Activated T-helper 1 cell treated with anti-CD3 and anti-CD28 coated beads, Interleukin-12 subunit alpha, Interleukin-12 subunit beta, Interleukin-2, Interleukin-4 antibody, amounts not matched to agents 30 ng/mL and 10 ng/mL and 1 ng/mL, durations not matched to agents 14 hours and 24 hours and 36 hours (primary cell): ENCODE data around the gene SPG7. TPM values are rescaled to one million over a fixed set of nuclear protein-coding genes. Genes with fewer than 3 reads are reported as not detected.

ENCODE experiments used
- DNase-seq: peaks from one replicate; pipeline ENCODE4 v3.0.0; 2021; ENCODE audit warnings: low spot score
- H3K27ac Mint-ChIP-seq: one replicate; pipeline ENCODE4 v1.8.0; 2021; ENCODE audit warnings: mild to moderate bottlenecking, mixed read lengths
- H3K27me3 Mint-ChIP-seq: one replicate; pipeline ENCODE4 v1.8.0; 2022; ENCODE audit warnings: mild to moderate bottlenecking, moderate library complexity, mixed read lengths; ENCODE audit not compliant: insufficient read depth
- H3K36me3 Mint-ChIP-seq: one replicate; pipeline ENCODE4 v1.8.0; 2021; ENCODE audit warnings: low read depth, mixed read lengths
- H3K4me1 Mint-ChIP-seq: one replicate; pipeline ENCODE4 v1.8.0; 2021; ENCODE audit warnings: low read depth, mixed read lengths
- H3K4me3 Mint-ChIP-seq: one replicate; pipeline ENCODE4 v1.8.0; 2021; ENCODE audit warnings: mild to moderate bottlenecking, moderate library complexity, mixed read lengths
- H3K9me3 Mint-ChIP-seq: one replicate; pipeline ENCODE4 v1.8.0; 2021; ENCODE audit warnings: mixed read lengths
- intact Hi-C: fragments of 100-400 bp; cut with micrococcal nuclease; formaldehyde crosslinking; loops from one replicate; pipeline ENCODE4 v1.15.1; 2024
- total RNA-seq: library from RNA; stranded (reverse); gene quantifications from 2 replicates; pipeline ENCODE4 v1.2.3, GENCODE V29; 2022

The SPG7 gene
- total RNA-seq, 1 donor from 2014 or later = 106 TPM

DNA sequence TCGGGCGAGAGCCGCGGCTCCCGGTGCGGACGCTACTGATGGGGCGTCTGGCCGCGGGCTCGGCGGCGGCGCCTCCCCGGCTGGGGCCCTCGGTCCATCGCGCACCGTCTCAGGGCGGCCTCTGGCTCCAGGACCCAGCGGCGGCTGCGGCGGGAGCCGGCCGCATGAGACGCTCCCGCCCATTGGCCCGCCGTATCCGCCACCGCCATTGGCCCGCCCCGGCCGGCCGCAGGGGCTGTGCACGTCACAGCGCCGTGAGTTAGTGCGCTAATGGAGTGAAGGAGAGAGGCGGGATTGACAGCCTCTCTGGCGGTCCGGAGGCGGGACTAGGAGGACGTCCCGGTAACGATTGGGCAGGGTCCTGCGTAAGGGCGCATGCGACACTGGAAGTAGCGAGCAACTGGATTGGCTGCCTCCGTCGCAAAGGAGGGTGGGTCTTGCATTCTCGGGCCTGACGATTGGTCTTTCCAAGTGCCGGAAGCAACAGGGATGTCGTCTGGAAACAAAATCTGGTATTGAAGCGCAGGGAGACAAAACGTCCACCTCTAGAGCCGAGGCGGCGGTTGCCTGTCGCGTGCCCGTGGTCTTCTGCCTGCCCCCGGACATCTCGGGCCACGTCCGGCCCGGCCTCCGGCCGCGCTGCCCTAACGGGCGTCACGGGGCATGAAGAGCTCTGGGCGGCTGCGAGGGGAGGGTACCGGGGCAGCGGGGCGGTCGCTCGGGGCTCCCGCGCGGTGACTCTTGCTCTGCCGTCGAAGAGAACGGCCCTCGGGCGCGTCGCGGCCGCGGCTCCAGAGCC is 17.6 kb upstream of the SPG7 start, which contains the start of gene ANKRD11:
Gene ANKRD11 (minus strand): TSS at position 123 of the 799 bp plus-strand sequence. CDS start 173,542 bp downstream, outside the sequence.
- peaks cover 16% of the 10 kb centered on the region for H3K36me3 Mint-ChIP-seq
- peak; percentile 99 for DNase-seq
- intact Hi-C loops = loop anchor here (1.0 to 5.0 kb wide), 6 partner anchors 15 to 708 kb away; partner anchors contain the start of genes GALNS, RPL13 and TRAPPC2L
- no peaks in the 10 kb centered on the region for H3K27me3 Mint-ChIP-seq
- no peaks in the 10 kb centered on the region for H3K9me3 Mint-ChIP-seq
- H3K27ac Mint-ChIP-seq = peak within 1 kb of the TSS; percentile 99
- H3K4me3 Mint-ChIP-seq = peak within 1 kb of the TSS; percentile 96
- peaks cover 52% of the 10 kb centered on the region for H3K4me1 Mint-ChIP-seq

DNA sequence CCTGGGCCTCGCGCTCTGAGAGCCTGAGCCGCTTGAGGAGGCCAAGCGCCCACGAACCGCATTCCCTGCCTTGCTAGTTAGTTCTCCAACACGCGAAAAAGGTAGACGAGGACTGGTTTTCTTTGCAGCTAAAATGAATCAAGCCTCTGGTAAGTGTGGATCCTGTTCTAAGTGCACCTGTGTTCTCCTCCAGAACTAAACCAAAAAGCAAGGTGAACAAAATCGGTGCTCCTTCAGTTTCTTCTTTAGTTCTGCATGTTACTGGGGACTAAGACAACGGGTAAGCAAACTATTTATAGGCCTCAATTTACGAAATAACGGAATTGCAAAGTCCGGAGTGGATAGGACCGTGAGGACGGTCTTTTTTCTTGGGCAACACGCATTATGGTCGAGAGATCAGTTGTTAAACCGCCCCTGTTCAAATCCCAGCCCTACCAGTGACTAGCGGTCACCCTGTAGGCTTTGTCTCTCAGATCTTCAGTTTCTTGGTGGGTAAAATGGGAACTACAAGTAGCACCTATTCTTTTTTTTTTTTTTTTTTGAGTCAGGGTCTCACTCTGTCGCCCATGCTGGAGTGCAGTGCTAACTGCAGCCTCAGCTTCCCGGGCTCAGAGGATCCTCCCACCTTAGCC is 16.8 kb upstream of the SPG7 start:
- H3K4me1 Mint-ChIP-seq = peaks cover 45% of the 10 kb centered on the region
- no peaks in the 10 kb centered on the region for H3K9me3 Mint-ChIP-seq
- peak overlapping the region; percentile 95 for H3K4me3 Mint-ChIP-seq
- no peaks in the 10 kb centered on the region for H3K27me3 Mint-ChIP-seq
- no peak for DNase-seq
- H3K36me3 Mint-ChIP-seq = peaks cover 16% of the 10 kb centered on the region
- intact Hi-C loops = loop anchor here (2.0 to 5.0 kb wide), 2 partner anchors 635 to 709 kb away; partner anchors contain the start of genes GALNS and TRAPPC2L
- peak overlapping the region; percentile 99 for H3K27ac Mint-ChIP-seq

DNA sequence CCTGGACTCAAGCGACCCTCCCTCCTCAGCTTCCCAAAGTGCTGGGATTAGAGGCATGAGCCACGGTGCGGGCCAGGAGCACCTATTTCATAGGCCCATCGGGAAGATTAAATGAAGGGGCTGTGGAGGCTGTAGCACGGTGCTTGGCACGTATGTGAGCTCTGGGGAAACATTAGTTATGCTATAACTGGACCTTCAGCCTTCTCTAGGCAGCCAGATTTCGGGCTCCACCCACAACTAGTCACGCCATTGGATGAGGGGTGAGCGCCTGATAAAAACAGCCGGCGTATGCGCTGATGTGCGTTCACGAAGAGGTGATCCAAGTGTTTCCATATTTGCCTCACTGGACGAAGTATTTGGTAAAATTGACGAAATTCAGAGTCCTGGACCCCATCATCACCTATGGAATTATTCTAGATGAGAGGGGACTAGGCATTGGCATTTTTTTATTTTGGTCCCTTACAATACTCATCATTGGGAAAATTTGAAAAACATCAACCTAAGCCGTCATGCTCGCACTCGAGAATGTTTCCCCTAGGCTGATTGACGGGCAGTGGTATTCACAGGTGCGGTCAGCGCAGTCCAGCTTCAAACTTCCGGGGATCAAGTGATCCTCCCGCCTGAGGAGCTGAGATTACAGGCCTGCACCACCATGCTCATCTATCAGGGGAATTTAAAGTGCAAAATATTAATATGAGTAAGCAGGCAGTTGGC is 16.1 kb upstream of the SPG7 start:
- H3K9me3 Mint-ChIP-seq = no peaks in the 10 kb centered on the region
- H3K27ac Mint-ChIP-seq = peak overlapping the region; percentile 99
- intact Hi-C loops = loop anchor here (2.0 to 5.0 kb wide), 2 partner anchors 635 to 710 kb away; partner anchors contain the start of genes GALNS and TRAPPC2L
- peaks cover 14% of the 10 kb centered on the region for H3K36me3 Mint-ChIP-seq
- H3K4me3 Mint-ChIP-seq = peak overlapping the region; percentile 95
- peaks cover 37% of the 10 kb centered on the region for H3K4me1 Mint-ChIP-seq
- no peak for DNase-seq
- H3K27me3 Mint-ChIP-seq = no peaks in the 10 kb centered on the region

DNA sequence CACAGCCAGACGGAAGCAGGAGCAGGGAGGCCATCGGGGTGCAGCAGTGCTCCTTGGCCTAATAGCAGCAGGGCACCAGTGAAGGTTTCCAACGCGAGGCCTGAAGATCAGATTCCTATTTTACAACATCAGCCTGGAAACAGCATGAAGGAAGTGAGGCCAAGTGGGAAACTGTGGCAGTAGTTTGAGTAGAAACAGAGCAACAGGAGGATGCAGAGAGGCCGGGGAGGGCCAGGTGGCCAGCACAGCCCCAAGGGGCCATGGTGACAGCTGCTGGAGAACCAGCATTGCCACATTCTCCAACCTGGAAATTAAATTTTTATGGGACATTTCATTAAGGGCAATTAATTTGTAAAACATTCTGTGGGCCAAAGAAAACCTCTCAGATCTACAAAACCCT is 14.4 kb upstream of the SPG7 start:
- H3K27ac Mint-ChIP-seq = no peak overlapping the region
- H3K36me3 Mint-ChIP-seq = peaks cover 9% of the 10 kb centered on the region
- no peak overlapping the region for H3K4me3 Mint-ChIP-seq
- H3K9me3 Mint-ChIP-seq = no peaks in the 10 kb centered on the region
- no peaks in the 10 kb centered on the region for H3K27me3 Mint-ChIP-seq
- H3K4me1 Mint-ChIP-seq = peaks cover 23% of the 10 kb centered on the region
- DNase-seq = no peak
- intact Hi-C loops = loop anchor here (5.0 kb wide), 1 partner anchor 711 kb away; no protein-coding TSS in a partner anchor

DNA sequence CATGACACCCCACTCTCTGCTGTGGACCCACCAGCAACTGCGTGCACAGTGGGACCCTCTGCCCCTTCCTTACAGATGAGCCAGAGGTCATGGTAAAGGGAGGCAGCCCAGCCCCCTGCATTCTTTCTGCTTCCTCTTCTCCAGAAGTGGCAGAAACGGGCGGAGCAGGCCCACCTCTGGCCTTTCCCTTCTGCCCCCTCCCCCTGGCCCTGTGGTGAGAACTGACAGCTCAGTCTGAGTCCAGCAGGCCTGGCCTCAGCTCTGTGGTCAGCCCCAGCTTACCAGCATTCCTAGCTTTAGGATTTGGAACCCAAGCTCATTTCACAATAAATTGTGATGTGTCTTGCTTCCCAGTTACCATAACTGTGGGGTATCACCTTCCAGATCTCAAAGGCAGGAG is 13.1 kb upstream of the SPG7 start:
- Mint-ChIP-seq H3K36me3 (peaks cover 5% of the 10 kb centered on the region), H3K9me3 (no peaks in the 10 kb centered on the region), H3K4me3 (no peak overlapping the region), H3K27me3 (no peaks in the 10 kb centered on the region), H3K4me1 (peaks cover 18% of the 10 kb centered on the region), H3K27ac (no peak overlapping the region)
- DNase-seq = no peak
- intact Hi-C loops = no loop called here

DNA sequence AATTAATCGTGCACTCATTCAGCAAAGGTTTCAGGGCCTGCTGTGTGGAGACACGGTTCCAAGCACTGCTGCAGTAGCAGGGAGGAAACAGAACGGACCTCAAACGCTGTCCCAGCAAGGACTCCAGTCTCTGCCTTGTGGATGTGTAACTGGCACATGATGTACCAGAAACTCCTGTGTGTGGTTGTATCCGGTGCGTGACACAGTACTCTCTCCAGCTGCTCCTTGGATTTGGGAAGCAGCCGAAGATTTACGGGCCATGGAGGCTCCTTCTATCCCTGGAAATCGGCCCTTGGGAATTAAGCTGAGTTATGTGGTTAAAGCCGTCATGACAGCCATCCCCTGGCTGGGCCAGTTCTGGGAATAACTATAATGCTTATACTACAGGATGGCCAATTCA is 9.4 kb upstream of the SPG7 start:
- Mint-ChIP-seq H3K4me1 (no peaks in the 10 kb centered on the region), H3K36me3 (no peaks in the 10 kb centered on the region), H3K27ac (no peak overlapping the region), H3K9me3 (no peaks in the 10 kb centered on the region), H3K27me3 (no peaks in the 10 kb centered on the region), H3K4me3 (no peak overlapping the region)
- intact Hi-C loops = no loop called here
- no peak for DNase-seq

DNA sequence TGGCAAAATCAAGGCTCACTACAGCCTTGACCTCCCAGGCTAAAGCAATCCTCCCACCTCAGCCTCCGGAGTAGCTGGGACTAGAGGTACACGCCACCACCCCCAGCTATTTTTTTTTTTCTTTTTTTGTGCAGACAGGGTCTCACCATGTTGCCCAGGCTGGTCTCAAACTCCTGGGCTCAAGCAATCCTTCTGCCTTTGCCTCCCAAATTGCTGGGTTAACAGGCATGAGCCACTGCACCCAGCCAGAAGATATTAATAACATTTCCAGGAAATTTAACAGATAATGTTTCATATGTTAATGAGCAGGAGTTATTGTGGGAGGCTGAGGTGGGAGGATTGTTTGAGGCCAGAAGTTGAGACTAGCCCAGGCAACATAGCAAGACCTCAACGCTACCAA is 8.4 kb upstream of the SPG7 start:
- Mint-ChIP-seq H3K27me3 (no peaks in the 10 kb centered on the region), H3K36me3 (no peaks in the 10 kb centered on the region), H3K4me3 (no peak overlapping the region), H3K9me3 (no peaks in the 10 kb centered on the region), H3K27ac (no peak overlapping the region), H3K4me1 (peaks cover under 1% of the 10 kb centered on the region)
- DNase-seq = no peak
- intact Hi-C loops = loop anchor here (10.0 kb wide), 1 partner anchor 375 kb away; the partner anchor contains the start of gene TCF25

DNA sequence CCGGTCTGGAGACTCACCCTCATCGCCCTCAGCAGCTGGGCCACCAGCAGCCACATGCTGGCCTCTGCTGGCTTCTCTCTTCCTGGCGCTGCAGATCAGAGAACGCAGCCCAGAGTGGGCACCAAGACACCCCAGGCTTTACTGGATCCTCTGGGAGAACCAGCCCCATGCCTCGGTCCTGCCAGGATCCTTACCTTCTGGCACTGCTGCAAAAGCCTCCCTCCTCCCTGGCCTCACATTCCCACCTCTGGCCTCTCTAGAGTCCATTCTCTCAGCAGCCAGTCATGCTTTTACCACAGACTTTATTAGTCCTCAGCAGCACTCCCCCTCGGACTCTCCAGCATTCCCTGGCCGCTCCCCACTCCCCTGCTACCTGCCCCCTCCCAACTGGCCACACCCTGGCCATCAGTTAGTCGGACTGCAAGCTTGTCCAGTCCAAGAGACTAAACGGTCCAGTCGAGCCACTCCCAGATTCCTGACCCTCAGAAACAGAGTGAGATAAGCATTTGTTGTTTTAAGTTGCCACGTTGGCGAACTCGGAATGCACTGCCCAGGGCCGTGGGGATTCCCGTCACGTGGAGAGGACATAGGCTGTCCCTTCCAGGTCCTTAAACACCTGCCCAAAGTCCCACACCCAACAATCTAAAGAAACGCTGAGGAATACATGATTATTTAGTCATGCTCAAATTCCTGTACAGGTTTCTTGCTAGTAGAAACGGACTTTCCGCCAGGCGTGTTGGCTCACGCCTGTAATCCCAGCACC is 5.9 kb upstream of the SPG7 start:
- intact Hi-C loops = loop anchor here (10.0 kb wide), 1 partner anchor 373 kb away; the partner anchor contains the start of gene TCF25
- H3K4me3 Mint-ChIP-seq = no peak overlapping the region
- DNase-seq = no peak
- no peaks in the 10 kb centered on the region for H3K36me3 Mint-ChIP-seq
- H3K9me3 Mint-ChIP-seq = no peaks in the 10 kb centered on the region
- H3K4me1 Mint-ChIP-seq = peaks cover 21% of the 10 kb centered on the region
- no peak overlapping the region for H3K27ac Mint-ChIP-seq
- no peaks in the 10 kb centered on the region for H3K27me3 Mint-ChIP-seq

DNA sequence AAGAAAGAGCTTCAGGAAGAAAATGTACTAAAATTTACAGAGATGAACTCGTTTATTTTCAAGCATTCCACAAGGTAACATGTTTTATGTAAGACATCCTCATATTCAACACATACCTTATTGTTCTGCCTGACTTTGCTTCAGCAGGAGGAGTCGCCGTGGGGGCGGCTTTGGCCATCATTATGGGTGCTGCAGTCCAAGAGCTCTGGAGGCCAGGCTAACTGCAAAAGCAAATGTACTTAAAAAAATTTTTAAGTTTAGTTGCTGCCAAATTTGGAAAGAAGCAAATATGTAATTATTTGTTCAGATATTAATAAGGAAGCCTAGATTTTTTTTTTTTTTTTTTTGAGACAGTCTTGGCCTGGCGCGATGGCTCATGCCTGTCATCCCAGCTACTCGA is 4.1 kb upstream of the SPG7 start:
- intact Hi-C loops = loop anchor here (10.0 kb wide), 1 partner anchor 371 kb away; the partner anchor contains the start of gene TCF25
- Mint-ChIP-seq H3K27ac (peak overlapping the region; percentile 58), H3K4me3 (no peak overlapping the region), H3K27me3 (no peaks in the 10 kb centered on the region), H3K36me3 (no peaks in the 10 kb centered on the region), H3K4me1 (peaks cover 22% of the 10 kb centered on the region), H3K9me3 (no peaks in the 10 kb centered on the region)
- DNase-seq = no peak

DNA sequence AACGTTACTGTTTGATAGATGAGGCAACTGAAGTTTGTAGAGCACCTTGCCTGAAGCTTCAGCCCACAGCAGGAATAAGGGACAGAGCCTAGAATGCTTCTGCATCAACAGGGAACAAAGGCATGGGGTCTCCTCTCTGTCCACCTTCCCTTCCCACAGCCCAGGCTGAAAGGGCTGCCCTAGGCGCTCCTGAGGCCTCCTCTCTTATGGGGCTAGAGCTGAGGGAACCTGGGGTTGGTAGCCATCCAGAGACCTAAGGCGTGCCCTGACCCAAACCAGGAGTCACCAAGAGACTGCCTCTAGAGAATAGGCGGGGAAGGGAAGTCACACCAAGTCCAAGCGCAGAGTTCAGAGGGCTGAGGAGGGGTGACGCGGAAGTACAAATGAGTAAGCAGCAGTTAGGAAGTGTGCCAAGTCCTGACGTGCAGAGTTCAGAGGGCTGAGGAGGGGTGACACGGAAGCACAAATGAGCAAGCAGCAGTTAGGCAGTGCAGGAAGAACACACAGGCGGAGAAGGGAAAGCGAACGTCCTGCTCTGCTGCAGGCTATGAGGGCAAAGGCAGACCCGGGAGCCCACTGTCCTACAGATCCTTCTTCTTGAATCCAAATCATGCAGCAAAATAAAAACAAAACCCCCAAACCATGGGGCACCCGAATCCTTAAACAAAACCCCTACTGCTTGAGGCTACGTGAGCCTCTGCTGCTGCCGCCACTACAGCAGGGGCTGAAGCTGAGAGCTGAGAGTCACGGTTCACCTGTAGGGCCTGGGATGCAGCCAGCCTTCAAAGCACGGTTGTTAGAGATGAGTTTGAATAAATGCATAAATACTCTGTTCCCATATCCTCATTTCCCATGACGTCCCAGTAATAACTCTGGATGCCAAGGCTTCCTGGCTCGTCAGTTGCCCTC is 2.7 kb upstream of the SPG7 start:
- peak; percentile 80 for DNase-seq
- H3K4me3 Mint-ChIP-seq = peak overlapping the region; percentile 81
- intact Hi-C loops = loop anchor here (1.0 to 10.0 kb wide), 6 partner anchors 15 to 369 kb away; partner anchors contain the start of genes ANKRD11 and TCF25
- H3K36me3 Mint-ChIP-seq = no peaks in the 10 kb centered on the region
- no peaks in the 10 kb centered on the region for H3K9me3 Mint-ChIP-seq
- peak overlapping the region; percentile 94 for H3K27ac Mint-ChIP-seq
- no peaks in the 10 kb centered on the region for H3K27me3 Mint-ChIP-seq
- peaks cover 22% of the 10 kb centered on the region for H3K4me1 Mint-ChIP-seq

DNA sequence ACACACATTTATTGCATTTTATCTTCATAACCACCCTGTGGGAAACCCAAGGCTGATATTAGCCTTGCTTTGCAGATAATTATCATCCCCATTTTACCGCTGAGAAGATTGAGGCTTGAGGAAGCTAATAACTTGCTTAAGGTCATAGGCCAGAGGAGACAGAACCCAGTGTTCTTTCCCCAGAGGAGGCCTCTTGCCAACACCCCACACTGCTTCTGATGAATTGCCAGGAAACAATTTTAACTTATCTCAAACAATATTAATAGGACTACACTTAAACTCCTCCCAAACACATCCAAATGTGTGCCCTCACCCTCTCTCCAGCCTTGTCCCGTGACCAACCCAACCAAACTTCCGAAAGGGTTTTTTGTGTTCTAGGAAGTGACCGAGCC is 2.1 kb upstream of the SPG7 start:
- no peaks in the 10 kb centered on the region for H3K9me3 Mint-ChIP-seq
- no peak for DNase-seq
- H3K27ac Mint-ChIP-seq = peak overlapping the region; percentile 94
- peaks cover 22% of the 10 kb centered on the region for H3K4me1 Mint-ChIP-seq
- H3K4me3 Mint-ChIP-seq = peak overlapping the region; percentile 81
- peaks cover 1% of the 10 kb centered on the region for H3K36me3 Mint-ChIP-seq
- no peaks in the 10 kb centered on the region for H3K27me3 Mint-ChIP-seq
- intact Hi-C loops = loop anchor here (10.0 kb wide), 1 partner anchor 369 kb away; the partner anchor contains the start of gene TCF25
